ENCODE measurements around the gene IGDCC3.

The IGDCC3 gene

GRCh38 chr15:65289261-65289854 is 88.4 kb downstream of the IGDCC3 start:
- no peak for DNase-seq (ENCODE audit: low read depth)

- DNase-seq (ENCODE audit: low read depth) = no peak
These were observed 90.3 kb downstream of the IGDCC3 start for GRCh38 chr15:65287520-65287855.

- DNase-seq (ENCODE audit: low read depth) = peak; percentile 60
These were observed 90.9 kb downstream of the IGDCC3 start, which contains the start of gene PARP16 for GRCh38 chr15:65286704-65287519. PARP16 (minus strand) TSS chr15:65286883; CDS start chr15:65286426, 457 bp downstream.

GRCh38 chr15:65286069-65286703 is 91.6 kb downstream of the IGDCC3 start:
- no peak for DNase-seq (ENCODE audit: low read depth)

- DNase-seq (ENCODE audit: low read depth) = no peak
These were observed 92.3 kb downstream of the IGDCC3 start for GRCh38 chr15:65285291-65286068.

GRCh38 chr15:65278480-65278879 is 99.3 kb downstream of the IGDCC3 start:
- no peak for DNase-seq (ENCODE audit: low read depth)
